Heart left ventricle (tissue), 16 donors: ENCODE results near the gene ATP2B2. TPM values are rescaled to one million over a fixed set of nuclear protein-coding genes. Genes with fewer than 3 reads are reported as not detected.
A peak's percentile ranks its signal among the peaks of the same experiment; 100 is the strongest.

Experiments
- ATAC-seq, 4 donors: fragments of 200-7000 bp; cut with Tn5 transposase; one replicate each; pipeline ENCODE4 v1.9.1; 2020 to 2022; ENCODE audit warnings: moderate library complexity in 4 of 4, mild to moderate bottlenecking in 3 of 4, moderate number of reproducible peaks in 1 of 4
- DNase-seq, 5 donors: peaks; one replicate each; pipeline ENCODE4 v3.0.0-alpha.2; 2020
- H3K27ac ChIP-seq, 12 donors: fragments of 200-600 bp; sonication (generic) in 4 of 12; one replicate each; pipeline versions ENCODE4 v1.5.0 to v1.8.0; 2016 to 2022; ENCODE audit warnings: mild to moderate bottlenecking in 2 of 12
- H3K27me3 ChIP-seq, 9 donors: fragments of 200-600 bp; sonication (generic) in 2 of 9; one replicate each; pipeline versions ENCODE4 v1.5.1 to v1.8.0; 2016 to 2022; ENCODE audit warnings: mild to moderate bottlenecking in 3 of 9
- H3K36me3 ChIP-seq, 9 donors: fragments of 200-600 bp; sonication (generic) in 2 of 9; one replicate each; pipeline versions ENCODE4 v1.5.0 to v1.8.0; 2018 to 2022; ENCODE audit warnings: mild to moderate bottlenecking in 2 of 9
- H3K4me1 ChIP-seq, 12 donors: fragments of 200-600 bp; sonication (generic) in 4 of 12; one replicate each; pipeline versions ENCODE4 v1.5.0 to v1.8.0; 2016 to 2022; ENCODE audit warnings: mild to moderate bottlenecking in 3 of 12
- H3K4me3 ChIP-seq, 12 donors: fragments of 200-600 bp; sonication (generic) in 4 of 12; one replicate each; pipeline versions ENCODE4 v1.5.0 to v1.8.0; 2017 to 2022; ENCODE audit warnings: mild to moderate bottlenecking in 9 of 12, moderate library complexity in 4 of 12
- H3K9me3 ChIP-seq, 12 donors: fragments of 200-600 bp; sonication (generic) in 4 of 12; one replicate each; pipeline versions ENCODE4 v1.5.0 to v1.8.0; 2016 to 2022; ENCODE audit warnings: mild to moderate bottlenecking in 1 of 12
- CTCF ChIP-seq, 12 donors: fragments of 200-600 bp; sonication (generic) in 4 of 12; IDR thresholded peaks; one replicate each; pipeline versions ENCODE4 v1.5.0 to v1.8.0; 2018 to 2022; ENCODE audit warnings: antibody characterized with exemption in 12 of 12, mild to moderate bottlenecking in 5 of 12
- POLR2A ChIP-seq, 2 donors: fragments of 450-650 bp; IDR thresholded peaks; one replicate each; pipeline ENCODE4 v1.6.1; 2017; ENCODE audit warnings: antibody characterized with exemption in 2 of 2, mild to moderate bottlenecking in 2 of 2, moderate library complexity in 2 of 2
- WGBS, 4 donors: extraction: QIAGEN DNeasy Blood & Tissue Kit in 2 of 4; methylation state at CpG; one replicate each; pipeline versions ENCODE4 v1.1.5 to v1.1.7; 2013 to 2018; 5-methylcytosine and 5-hydroxymethylcytosine counted together
- intact Hi-C, 10 donors: fragments of 100-400 bp; cut with DNase I; formaldehyde crosslinking; loops; one replicate each; pipeline versions ENCODE4 v1.11.1 to v1.14.2; 2022
- polyA plus RNA-seq, 2 donors: library from polyadenylated mRNA; stranded (reverse); fragments of 200-250 nt; gene quantifications; one replicate each; pipeline ENCODE4 v1.2.3, GENCODE V29; 2013
- total RNA-seq, 9 donors: library from RNA; depleted of rRNA in 2 of 9; stranded (reverse); fragments of >200 nt in 2 of 9; fragmentation: NEBNext Ultra II Directional in 3 of 9; extraction: Animal tissue kit (Norgen Biotek cat#: 25700) in 3 of 9; gene quantifications; one replicate each; pipeline versions ENCODE4 v1.1.0 to v1.2.4, GENCODE V29; 2016 to 2023
- donor health status: ischemic (EF 13 %, LVEDD 7.1; RV severe dilation, severe dysfunction).
- donor health status: healthy with polysubstance abuse.
- donor health status: DM: no; HTN: yes; CAD: no.
- donor health status: DM: no; HTN: no; CAD: no.
- donor health status: ischemic (EF 25% LVEDD 6.9; RV normal size, moderate dysfunction).
- donor health status: ischemic (EF 25% LVEDD 5.7; RV mildly dilated, moderate dysfunction).
- donor health status: healthy.
- donor health status: DM: yes; HTN: yes; CAD: no.
- donor health status: ischemic (EF 35%, LVEDD 5.7; RV mildly dilated, moderate dysfunction).
- donor health status: nonischemic (EF 11% LVEDD 7.7; RV severe dilation, severe dysfunction).
- donor health status: DM: yes; HTN: yes; CAD: no.
- donor health status: PGD.
- donor health status: ischemic (EF 29% LVEDD 5.4; RV normal size, mild dysfunction).
- donor health status: nonischemic (EF 23%, LVEDD 6.1; RV moderate dilation, normal function).

The ATP2B2 gene
- total and polyA plus RNA-seq, 11 donors = 0.01 to 0.35 (median 0.12) TPM; not detected in 3

GRCh38 chr3:10354361-10355015 lies 150.9 kb downstream of the ATP2B2 start:
- H3K27ac ChIP-seq = peak overlapping the region in 1 of 12 donors; percentile 33
- peaks cover 0 to 25% (median 12%) of the 10 kb centered on the region in 12 donors for H3K4me1 ChIP-seq
- intact Hi-C loops = no loop called here
- ATAC-seq = no peak
- 38 to 46% (median 44%) methylated on average over 13 of the region's 13 CpGs for WGBS, 4 donors
- peak overlapping the region in 1 of 12 donors; percentile 0 for H3K4me3 ChIP-seq
- peaks cover 0 to 3% (median 0%) of the 10 kb centered on the region in 9 donors for H3K27me3 ChIP-seq
- TF ChIP-seq POLR2A (IDR thresholded peaks at IDR 0.05) = no peak
- no peak for TF ChIP-seq CTCF (IDR thresholded peaks at IDR 0.05)
- H3K9me3 ChIP-seq = no peaks in the 10 kb centered on the region
- no peaks in the 10 kb centered on the region for H3K36me3 ChIP-seq
- DNase-seq = peak in 1 of 5 donors; percentile 39

- H3K4me3 ChIP-seq = peak overlapping the region in 1 of 12 donors; percentile 0
- intact Hi-C loops = no loop called here
- WGBS, 4 donors = 46 to 61% (median 56%) methylated on average over 10 of the region's 10 CpGs
- DNase-seq (no peak), ATAC-seq (no peak)
- no peaks in the 10 kb centered on the region for H3K9me3 ChIP-seq
- peak overlapping the region in 1 of 12 donors; percentile 33 for H3K27ac ChIP-seq
- H3K36me3 ChIP-seq = no peaks in the 10 kb centered on the region
- H3K27me3 ChIP-seq = peaks cover 0 to 3% (median 0%) of the 10 kb centered on the region in 9 donors
- TF ChIP-seq POLR2A (IDR thresholded peaks at IDR 0.05) = no peak
- TF ChIP-seq CTCF (IDR thresholded peaks at IDR 0.05) = no peak
- H3K4me1 ChIP-seq = peaks cover 0 to 25% (median 12%) of the 10 kb centered on the region in 12 donors
These were observed 151.6 kb downstream of the ATP2B2 start for GRCh38 chr3:10353661-10354360.

- H3K27ac ChIP-seq = no peak overlapping the region
- WGBS, 4 donors = 81 to 88% (median 84%) methylated on average over 3 of the region's 3 CpGs
- H3K4me1 ChIP-seq = peaks cover 0 to 23% (median 12%) of the 10 kb centered on the region in 12 donors
- peak in 1 of 5 donors; percentile 10 for DNase-seq
- H3K9me3 ChIP-seq = no peaks in the 10 kb centered on the region
- no peak for TF ChIP-seq POLR2A (IDR thresholded peaks at IDR 0.05)
- no peak for TF ChIP-seq CTCF (IDR thresholded peaks at IDR 0.05)
- H3K4me3 ChIP-seq = no peak overlapping the region
- H3K36me3 ChIP-seq = no peaks in the 10 kb centered on the region
- H3K27me3 ChIP-seq = peaks cover 0 to 3% (median 0%) of the 10 kb centered on the region in 9 donors
- no peak for ATAC-seq
- intact Hi-C loops = no loop called here
These were observed 152.2 kb downstream of the ATP2B2 start for GRCh38 chr3:10353160-10353559.
